GM19455 (cell line): ENCODE measurements around the gene CCNH.

ENCODE experiments used
- ATAC-seq: cut with Tn5 transposase; IDR thresholded peaks from one replicate; pipeline ENCODE4 v1.9.1; 2021; ENCODE audit not compliant: unreplicated experiment

The CCNH gene

GRCh38 chr5:87403899-87404298 lies 8.8 kb downstream of the CCNH start:
- ATAC-seq: no peak

GRCh38 chr5:87403409-87403808 lies 9.3 kb downstream of the CCNH start:
- ATAC-seq: no peak

GRCh38 chr5:87401626-87402025 lies 11.1 kb downstream of the CCNH start:
- ATAC-seq: no peak

DNA sequence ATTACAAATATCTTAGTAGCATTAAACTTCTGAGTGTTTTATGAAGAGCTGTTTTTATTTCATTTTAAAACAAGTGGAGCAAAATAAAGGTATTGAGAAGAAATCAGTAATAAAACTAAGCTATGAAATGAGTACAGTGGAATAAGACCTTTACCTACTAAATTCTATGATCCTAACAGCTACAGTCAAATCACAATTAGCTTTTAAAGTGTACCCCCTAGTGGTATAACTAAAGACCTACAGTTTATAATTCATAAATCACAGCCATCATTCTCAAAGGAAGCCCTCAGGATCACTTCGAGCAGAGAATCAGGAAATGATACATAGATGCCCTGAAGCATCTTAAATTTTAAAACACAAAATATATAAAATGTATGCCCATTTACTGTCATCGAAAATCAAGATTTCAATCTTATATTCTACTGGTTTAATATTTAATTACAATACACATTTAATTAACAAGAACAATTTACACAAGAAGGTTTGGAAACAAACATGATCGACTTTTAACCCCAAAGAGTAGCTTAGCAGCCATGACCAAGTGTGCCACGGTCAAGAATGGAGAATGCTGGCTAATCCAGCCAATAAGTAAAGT lies 12.3 kb downstream of the CCNH start:
- ATAC-seq: peak; percentile 67

DNA sequence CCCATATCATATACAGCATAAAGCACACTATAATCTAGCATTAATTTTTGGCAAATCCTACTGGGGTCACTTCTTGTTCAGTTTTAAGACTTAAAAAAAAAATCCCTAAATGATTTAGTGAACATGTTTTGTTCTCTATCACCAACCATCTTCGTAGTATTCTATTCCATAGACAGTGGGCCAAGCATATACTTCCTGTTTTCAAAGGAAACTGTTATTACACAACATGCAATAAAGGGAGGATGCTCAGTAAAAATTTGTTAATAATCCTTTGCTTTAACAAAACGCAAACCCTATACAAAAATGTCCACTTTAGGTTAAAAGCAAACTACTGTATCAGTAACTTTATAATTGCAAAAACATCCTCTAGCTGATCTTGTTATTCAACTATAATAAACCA lies 13.0 kb downstream of the CCNH start:
- ATAC-seq: no peak

DNA sequence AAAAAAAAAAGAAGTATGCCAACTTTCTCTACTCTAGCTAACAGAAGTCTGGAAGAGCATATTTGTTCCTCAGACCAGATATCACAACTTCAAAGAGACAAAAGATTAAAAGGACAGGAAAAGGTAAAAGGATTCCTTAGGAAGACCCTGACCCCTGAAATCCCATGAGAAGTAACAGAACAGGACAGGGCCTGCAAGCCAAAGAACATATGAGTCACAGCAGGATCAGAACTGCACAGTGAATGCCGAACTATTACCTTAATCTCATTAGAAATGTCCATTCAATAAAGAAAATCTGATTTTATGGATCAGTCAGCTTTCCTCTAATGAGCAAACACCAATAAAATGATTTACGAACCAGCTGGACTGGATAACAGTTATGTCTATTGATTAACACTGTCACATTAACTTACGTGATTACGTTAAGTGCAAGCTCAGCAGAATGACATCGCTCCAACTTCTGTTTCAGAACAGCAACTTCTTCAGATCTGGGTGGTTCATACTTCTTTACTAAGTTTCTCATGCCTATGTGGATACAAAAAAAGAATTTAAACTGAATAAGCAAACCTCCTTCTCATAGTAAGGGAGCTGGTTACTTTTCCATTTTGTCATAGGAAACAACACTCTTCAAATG lies 13.6 kb downstream of the CCNH start:
- no peak for ATAC-seq

DNA sequence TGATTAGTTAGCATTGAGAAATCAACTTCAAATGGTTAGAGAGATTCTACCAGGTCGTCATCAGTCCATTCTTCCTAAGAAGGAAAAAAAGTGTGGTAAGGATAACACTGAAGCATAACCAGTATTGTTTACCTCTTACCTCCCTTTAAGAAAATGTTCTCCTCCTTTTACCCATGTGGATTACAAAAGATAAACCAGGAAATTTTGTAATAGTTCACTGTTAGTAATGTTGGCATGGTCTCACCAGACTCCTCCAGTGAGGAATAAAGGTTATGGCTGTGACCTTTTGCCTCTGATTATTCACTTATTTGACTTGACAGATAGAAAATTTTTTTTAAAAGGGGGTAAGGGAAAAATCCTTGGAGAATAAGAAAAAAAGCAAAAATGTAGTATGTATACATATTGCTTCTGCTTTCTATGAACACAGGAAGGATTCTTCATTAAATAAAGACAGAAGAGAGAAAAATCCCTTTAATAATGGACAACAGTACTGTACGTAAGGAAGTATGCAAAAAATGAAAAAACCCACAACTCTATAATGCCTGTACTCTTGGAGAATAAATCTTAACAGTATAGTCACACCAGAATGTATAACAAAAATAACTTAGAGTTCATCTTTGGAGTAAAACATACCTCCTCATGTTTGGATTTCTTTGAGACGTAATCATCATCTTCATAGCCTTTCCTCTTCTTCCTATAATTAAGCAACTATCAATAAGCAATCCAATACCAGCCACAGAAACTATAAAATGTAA lies 18.1 kb downstream of the CCNH start:
- ATAC-seq: no peak

DNA sequence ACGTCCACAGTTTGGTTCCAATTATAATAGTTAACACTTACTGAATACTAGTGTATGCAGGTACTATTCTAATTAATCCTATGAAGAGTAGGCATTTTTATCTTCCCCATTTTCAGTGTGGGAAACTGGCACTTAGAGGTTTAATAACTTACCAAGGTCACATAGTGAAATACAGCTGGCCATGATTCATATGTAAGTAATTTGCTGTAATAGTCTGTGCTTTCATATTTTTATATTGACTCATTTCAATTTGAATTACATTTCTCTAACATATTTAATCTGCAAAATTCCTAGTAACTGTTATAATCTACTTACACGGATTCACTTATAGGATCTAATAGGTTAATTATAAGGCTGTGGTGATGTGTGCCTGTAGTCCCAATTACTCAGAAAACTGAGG lies 19.4 kb downstream of the CCNH start:
- ATAC-seq: no peak

- no peak for ATAC-seq
Observed at GRCh38 chr5:87392801-87393200, 19.9 kb downstream of the CCNH start.

DNA sequence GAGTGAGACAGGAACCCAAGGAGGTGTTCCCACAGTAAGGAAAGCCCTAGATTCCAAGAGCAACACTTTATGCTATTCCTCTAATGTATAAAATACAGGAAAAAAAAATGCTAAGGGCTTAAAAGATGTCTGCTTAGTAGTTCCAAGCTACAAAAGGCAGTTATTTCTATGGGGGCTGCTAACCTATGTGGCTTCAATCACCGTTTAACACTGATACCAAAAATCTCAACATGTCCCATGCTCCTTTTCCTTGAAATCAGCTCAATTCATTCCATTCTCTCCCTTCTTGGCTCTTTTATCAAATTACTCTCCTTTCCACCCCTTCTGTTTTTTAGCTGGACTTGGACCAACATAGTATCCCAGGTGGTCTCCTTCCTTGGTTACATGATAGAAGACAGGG lies 20.6 kb downstream of the CCNH start:
- no peak for ATAC-seq

DNA sequence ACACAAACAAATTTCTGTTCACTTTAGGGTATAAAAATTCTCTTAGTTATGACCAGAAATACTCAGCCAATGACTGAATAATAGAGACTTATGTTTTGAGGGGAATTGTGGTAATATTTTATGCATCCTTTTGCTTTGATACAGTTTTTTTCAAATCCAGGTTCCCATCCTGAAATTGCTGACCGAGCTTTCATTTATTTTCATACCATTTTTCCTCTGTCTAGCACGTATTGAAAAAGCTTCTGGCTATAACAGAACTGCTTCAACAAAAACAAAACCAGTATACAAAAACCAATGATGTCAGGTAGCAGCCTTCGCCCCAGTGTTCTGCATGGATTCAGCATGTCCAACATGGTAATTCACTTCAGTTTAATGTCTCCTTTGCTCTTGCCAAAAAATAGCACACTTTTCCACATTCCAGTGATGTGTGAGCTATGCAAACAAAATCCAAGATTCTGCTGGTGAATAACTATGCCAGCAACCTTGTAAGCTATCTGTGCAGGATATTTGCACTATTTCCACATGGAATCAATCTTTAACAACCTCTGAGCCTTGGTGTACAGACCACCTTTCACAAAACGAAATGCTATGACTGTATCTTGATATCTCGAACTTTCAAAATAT lies 22.0 kb downstream of the CCNH start:
- ATAC-seq: no peak

- no peak for ATAC-seq
Observed at GRCh38 chr5:87390075-87390474, 22.7 kb downstream of the CCNH start.

GRCh38 chr5:87389296-87390034 lies 23.3 kb downstream of the CCNH start:
- ATAC-seq: no peak

- ATAC-seq: no peak
Observed at GRCh38 chr5:87388129-87388528, 24.6 kb downstream of the CCNH start.

GRCh38 chr5:87385802-87386201 lies 26.9 kb downstream of the CCNH start:
- ATAC-seq: no peak

DNA sequence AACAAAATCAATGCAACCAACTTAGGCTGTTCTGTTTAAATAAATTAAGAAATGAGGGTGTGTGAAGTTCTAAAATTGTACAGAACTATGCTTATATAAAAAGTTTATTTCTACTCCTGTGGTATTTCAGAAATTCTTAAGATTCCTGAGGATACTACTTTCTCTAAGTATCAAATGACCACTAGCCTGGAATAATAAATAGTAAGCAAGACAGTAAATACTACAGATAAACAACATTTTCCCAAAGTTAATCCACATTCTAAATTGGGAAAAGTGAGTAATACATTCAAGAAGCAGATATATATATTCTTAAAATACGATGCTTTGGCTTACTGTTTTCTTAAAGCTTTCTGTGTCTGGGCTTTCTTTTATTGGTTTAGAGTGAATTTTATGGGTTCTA lies 29.5 kb downstream of the CCNH start:
- ATAC-seq: no peak

GRCh38 chr5:87382224-87382623 lies 30.5 kb downstream of the CCNH start:
- ATAC-seq: no peak

DNA sequence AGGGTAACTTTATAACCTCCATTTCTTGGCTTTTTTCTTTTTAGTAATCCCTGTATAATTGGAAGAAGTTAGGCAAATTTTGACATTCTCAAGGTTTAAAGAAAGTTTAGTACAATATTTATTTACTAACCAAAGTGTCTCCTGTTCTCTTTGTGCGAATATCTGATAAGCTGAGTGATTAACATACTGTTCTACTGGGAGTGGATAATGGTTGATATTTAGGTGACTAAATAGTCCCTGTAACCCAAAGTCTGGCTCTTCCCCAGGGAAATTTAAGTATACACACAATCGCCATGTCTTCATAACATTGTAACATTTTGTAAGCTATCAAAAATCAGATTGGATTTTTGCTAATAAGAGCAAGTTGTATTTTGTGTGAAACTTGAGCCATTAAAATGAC lies 40.0 kb downstream of the CCNH start:
- ATAC-seq: no peak

GRCh38 chr5:87369431-87369830 lies 43.3 kb downstream of the CCNH start:
- ATAC-seq: no peak

DNA sequence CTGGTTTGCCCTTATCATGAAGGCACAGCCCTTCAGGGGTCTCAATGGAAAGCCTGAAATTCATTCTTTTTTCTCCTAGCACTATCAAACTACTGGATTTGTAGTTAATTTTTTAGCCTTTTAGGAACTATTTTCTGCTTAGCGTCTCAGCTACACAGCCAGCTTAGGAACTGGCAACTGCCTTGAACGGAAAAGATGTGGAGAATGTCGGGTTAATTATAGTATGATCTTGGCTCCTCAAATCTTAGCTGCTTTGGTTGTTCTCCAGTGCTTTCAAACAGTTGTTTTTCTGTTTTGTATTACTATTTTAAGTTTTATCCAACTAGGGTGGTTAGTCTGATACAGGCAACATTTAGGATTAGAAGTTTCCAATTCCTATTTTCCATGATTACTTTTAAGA lies 44.1 kb downstream of the CCNH start:
- ATAC-seq: no peak

- no peak for ATAC-seq
Observed at GRCh38 chr5:87367243-87367642, 45.5 kb downstream of the CCNH start.
